IMR-90 (cell line): Measurements from ENCODE around the gene CLEC2D. TPM values are rescaled to one million over a fixed set of nuclear protein-coding genes. Genes with fewer than 3 reads are reported as not detected.

Source experiments
- ATAC-seq: fragments of 200-7000 bp; cut with Tn5 transposase; 2 replicates; pipeline ENCODE4 v1.9.1; 2020; ENCODE audit warnings: low read depth, mild to moderate bottlenecking, moderate library complexity
- BruUV-seq: library from RNA; stranded (reverse); fragments of 400-500 nt; replicated peaks from 2 replicates; lab custom pipeline; 2021; lab: Mats Ljungman, UMichigan
- CTCF ChIA-PET: fragments of 300-600 bp; formaldehyde crosslinking; extraction: SDS; loops from one replicate; lab custom pipeline; 2021; ENCODE audit warnings: antibody characterized with exemption; lab: Yijun Ruan, JAX
- POLR2A ChIA-PET: fragments of 300-600 bp; sonication (Branson Sonifier 250); formaldehyde crosslinking; loops from one replicate; lab custom pipeline; 2022; ENCODE audit warnings: antibody characterized with exemption; ENCODE audit not compliant: unreplicated experiment; lab: Charles Lee
- DNase-seq: peaks from one replicate; pipeline ENCODE4 v3.0.0; 2013
- H2AFZ ChIP-seq: replicated peaks from 2 replicates; pipeline ENCODE3; 2013; ENCODE audit warnings: low read length, mild to moderate bottlenecking; ENCODE audit not compliant: poor library complexity
- H2AK5ac ChIP-seq: 2 replicates; pipeline ENCODE4 v1.6.1; 2013; ENCODE audit warnings: low read depth, low read length, inconsistent platforms
- H2AK9ac ChIP-seq: replicated peaks from 2 replicates; pipeline ENCODE3; 2013; ENCODE audit warnings: mild to moderate bottlenecking, low read depth, low read length, moderate library complexity; ENCODE audit not compliant: poor library complexity
- H2BK120ac ChIP-seq: 2 replicates; pipeline ENCODE4 v1.6.1; 2013; ENCODE audit warnings: low read depth, low read length, inconsistent platforms
- H2BK15ac ChIP-seq: 3 replicates; pipeline ENCODE4 v1.6.1; 2013; ENCODE audit warnings: low read depth, low read length, inconsistent platforms
- H2BK20ac ChIP-seq: 2 replicates; pipeline ENCODE4 v1.6.1; 2013; ENCODE audit warnings: low read depth, mild to moderate bottlenecking, inconsistent platforms, low read length, moderate library complexity
- H2BK5ac ChIP-seq: 2 replicates; pipeline ENCODE4 v1.6.1; 2013; ENCODE audit warnings: mild to moderate bottlenecking, low read depth, low read length, inconsistent platforms; ENCODE audit not compliant: poor library complexity, severe bottlenecking
- H3K14ac ChIP-seq: replicated peaks from 2 replicates; pipeline ENCODE4 v1.6.1; 2013; ENCODE audit warnings: low read depth, low read length, inconsistent platforms
- H3K18ac ChIP-seq: 2 replicates; pipeline ENCODE4 v1.6.1; 2013; ENCODE audit warnings: low read depth, low read length, control low read depth
- H3K23ac ChIP-seq: 2 replicates; pipeline ENCODE4 v1.6.1; 2013; ENCODE audit warnings: low read depth, low read length, inconsistent platforms
- H3K27ac ChIP-seq: 2 replicates; pipeline ENCODE4 v1.5.1; 2013; ENCODE audit warnings: mild to moderate bottlenecking, control low read depth, low read length; ENCODE audit not compliant: insufficient read depth
- H3K27me3 ChIP-seq: 2 replicates; pipeline ENCODE4 v1.6.1; 2013; ENCODE audit warnings: low read length; ENCODE audit not compliant: control insufficient read depth, insufficient read depth
- H3K36me3 ChIP-seq: 2 replicates; pipeline ENCODE4 v1.6.1; 2013; ENCODE audit warnings: low read length, mixed read lengths; ENCODE audit not compliant: control insufficient read depth, insufficient read depth
- H3K4ac ChIP-seq: 2 replicates; pipeline ENCODE4 v1.6.1; 2013; ENCODE audit warnings: low read depth, low read length, inconsistent platforms
- H3K4me1 ChIP-seq: 2 replicates; pipeline ENCODE4 v1.6.1; 2013; ENCODE audit warnings: low read length, mixed read lengths; ENCODE audit not compliant: control insufficient read depth, insufficient read depth
- H3K4me2 ChIP-seq: 2 replicates; pipeline ENCODE4 v1.6.1; 2013; ENCODE audit warnings: low read depth, mild to moderate bottlenecking, control low read depth, low read length, moderate library complexity
- H3K4me3 ChIP-seq: 2 replicates; pipeline ENCODE4 v1.5.1; 2013; ENCODE audit warnings: low read depth, mild to moderate bottlenecking, control low read depth, low read length, moderate library complexity; ENCODE audit not compliant: insufficient read depth
- H3K56ac ChIP-seq: 2 replicates; pipeline ENCODE4 v1.6.1; 2013; ENCODE audit warnings: low read length, inconsistent platforms; ENCODE audit not compliant: insufficient read depth; ENCODE audit errors: extremely low read depth
- H3K79me1 ChIP-seq, 2 experiments: 2 replicates each; pipeline ENCODE4 v1.6.1; 2013; ENCODE audit warnings: low read length in 2 of 2, inconsistent platforms in 1 of 2, low read depth in 1 of 2
- H3K9ac ChIP-seq: 2 replicates; pipeline ENCODE4 v1.6.1; 2013; ENCODE audit warnings: low read depth, low read length, control low read depth
- H3K9me1 ChIP-seq: 2 replicates; pipeline ENCODE4 v1.6.1; 2013; ENCODE audit warnings: low read length, inconsistent platforms; ENCODE audit not compliant: insufficient read depth
- H3K9me3 ChIP-seq: 2 replicates; pipeline ENCODE4 v1.6.1; 2013; ENCODE audit warnings: low read length; ENCODE audit not compliant: control insufficient read depth, insufficient read depth
- H4K20me1 ChIP-seq: 2 replicates; pipeline ENCODE4 v1.6.1; 2013; ENCODE audit warnings: low read length, inconsistent platforms; ENCODE audit not compliant: insufficient read depth
- H4K5ac ChIP-seq: 2 replicates; pipeline ENCODE4 v1.6.1; 2013; ENCODE audit warnings: mild to moderate bottlenecking, low read depth, low read length, control low read depth
- H4K8ac ChIP-seq, 2 experiments: 2 replicates each; pipeline ENCODE4 v1.6.1; 2013; ENCODE audit warnings: low read depth in 2 of 2, low read length in 2 of 2, control low read depth in 1 of 2, inconsistent platforms in 1 of 2
- H4K91ac ChIP-seq: 2 replicates; pipeline ENCODE4 v1.6.1; 2013; ENCODE audit warnings: low read depth, low read length, inconsistent platforms; ENCODE audit not compliant: insufficient read depth
- CEBPB ChIP-seq: IDR thresholded peaks from 2 replicates; pipeline ENCODE4 v1.6.1; 2012; ENCODE audit warnings: low read depth, low read length, improper control_type of control experiment
- CHD1 ChIP-seq: IDR thresholded peaks from 2 replicates; pipeline ENCODE4 v1.6.1; 2012; ENCODE audit warnings: low read depth, low read length, improper control_type of control experiment
- FOS ChIP-seq: fragments of 150-350 bp; IDR thresholded peaks from 2 replicates; pipeline ENCODE4 v1.6.1; 2016; ENCODE audit warnings: low read depth, low read length
- MAZ ChIP-seq: IDR thresholded peaks from 2 replicates; pipeline ENCODE4 v1.6.1; 2012; ENCODE audit warnings: low read depth, mild to moderate bottlenecking, low read length, improper control_type of control experiment, moderate library complexity, borderline replicate concordance
- POLR2A ChIP-seq: IDR thresholded peaks from 2 replicates; pipeline ENCODE4 v1.6.1; 2012; ENCODE audit warnings: mild to moderate bottlenecking, low read depth, low read length
- SMC3 ChIP-seq: fragments of 150-350 bp; IDR thresholded peaks from 2 replicates; pipeline ENCODE4 v1.6.1; 2016; ENCODE audit warnings: low read depth, mild to moderate bottlenecking, antibody characterized with exemption, low read length, moderate library complexity
- WGBS, 2 experiments: methylation state at CpG; one replicate each; pipeline versions ENCODE4 v1.1.5 to v1.1.7; 2013; ENCODE audit warnings: missing lambda C conversion rate in 2 of 2; ENCODE audit not compliant: insufficient read length in 1 of 2; ENCODE audit errors: extremely low coverage in 2 of 2; 5-methylcytosine and 5-hydroxymethylcytosine counted together
- dilution Hi-C: fragments of 300-500 bp; cut with HindIII; formaldehyde crosslinking; loops from one replicate; pipeline ENCODE4 v1.14.3; 2018; ENCODE audit warnings: low sequenced_read_pairs; ENCODE audit not compliant: unreplicated experiment
- in situ Hi-C: fragments of 300-500 bp; cut with MboI; formaldehyde crosslinking; loops from 3 replicates; pipeline ENCODE4 v1.14.3; 2019; ENCODE audit warnings: low sequenced_read_pairs, inconsistent platforms, mixed read lengths
- intact Hi-C: fragments of 100-400 bp; cut with micrococcal nuclease; formaldehyde crosslinking; loops from 2 replicates; pipeline ENCODE4 v1.10.0; 2022
- polyA plus RNA-seq, 3 experiments: library from polyadenylated mRNA; depleted of rRNA; stranded (reverse); fragments of >200 nt; gene quantifications; 2 replicates each; pipeline ENCODE4 v1.2.3, GENCODE V29; 2012; ENCODE audit warnings: low replicate concordance in 1 of 3
- total RNA-seq: library from RNA; depleted of rRNA; stranded (reverse); fragments of >200 nt; gene quantifications from 2 replicates; pipeline ENCODE4 v1.2.3, GENCODE V29; 2012
- TF ChIP-seq, protein P1 (sequence below): conservative IDR thresholded peaks from 2 replicates; pipeline ENCODE4 v1.5.1; 2012; ENCODE audit warnings: mild to moderate bottlenecking, low read depth, low read length, improper control_type of control experiment
- TF ChIP-seq, protein P2 (sequence below): fragments of 150-350 bp; IDR thresholded peaks from 2 replicates; pipeline ENCODE4 v1.6.1; 2016; ENCODE audit warnings: low read depth, mild to moderate bottlenecking, low read length, moderate library complexity, borderline replicate concordance
- TF ChIP-seq, protein P3 (sequence below): fragments of 150-350 bp; IDR thresholded peaks from 2 replicates; pipeline ENCODE4 v1.6.1; 2017; ENCODE audit warnings: mild to moderate bottlenecking, antibody characterized with exemption, low read length, low read depth

The CLEC2D gene
- total and polyA plus RNA-seq, 2 of the 4 experiments (the other 2 are of a cell fraction): 0.72 to 1.2 TPM

DNA sequence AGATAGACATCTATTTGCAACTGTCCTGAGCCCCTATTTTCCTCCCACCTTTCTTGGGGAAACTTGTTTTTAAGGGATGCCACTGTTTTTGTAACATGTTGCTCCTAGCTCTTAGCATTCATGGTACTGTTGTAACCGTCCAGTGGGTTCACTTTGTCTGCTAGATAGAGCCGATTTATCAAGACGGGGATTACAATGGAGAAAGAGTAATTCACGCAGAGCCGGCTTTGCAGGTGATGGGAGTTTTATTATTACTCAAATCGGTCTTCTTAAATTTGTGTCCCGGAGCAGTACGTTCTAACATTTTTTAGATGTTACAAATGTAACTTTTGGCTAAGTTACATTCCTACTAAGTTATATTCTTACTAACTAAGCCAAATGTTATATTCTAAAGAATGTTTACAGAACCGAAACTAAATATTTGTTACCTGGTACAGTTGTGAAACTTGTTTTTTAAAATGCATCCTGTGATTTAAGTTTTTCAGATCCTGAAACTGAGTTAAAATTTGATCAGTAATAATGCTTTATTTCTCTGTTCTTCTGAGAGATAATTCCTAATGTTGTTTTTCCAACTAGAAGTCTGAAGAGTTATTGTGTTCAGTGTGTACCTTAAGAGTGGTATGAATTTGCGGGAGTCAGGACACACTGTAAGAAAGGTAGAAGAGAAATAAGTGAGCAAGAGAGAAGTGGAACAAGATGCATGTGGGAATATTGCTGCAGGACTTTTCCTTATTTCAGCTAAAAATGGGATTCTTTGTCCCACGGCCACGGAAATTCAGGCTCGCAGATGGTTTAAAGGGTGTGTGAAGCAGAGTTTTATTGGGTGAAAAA is 20.6 kb upstream of the CLEC2D start:
- H3K9me3 ChIP-seq: no peaks in the 10 kb centered on the region
- H4K8ac ChIP-seq: peak overlapping the region; percentile 58 to 88
- H3K9me1 ChIP-seq: no peaks in the 10 kb centered on the region; the same call in 1 of the 2 replicates
- H3K4me1 ChIP-seq: peaks cover 5% of the 10 kb centered on the region
- peak overlapping the region; percentile 88 for H3K4ac ChIP-seq
- peak overlapping the region; percentile 60 for H3K4me3 ChIP-seq
- no peaks in the 10 kb centered on the region for H4K20me1 ChIP-seq
- H3K14ac ChIP-seq: peak overlapping the region; percentile 93
- no peak for TF ChIP-seq CHD1
- TF ChIP-seq, protein P1, sequence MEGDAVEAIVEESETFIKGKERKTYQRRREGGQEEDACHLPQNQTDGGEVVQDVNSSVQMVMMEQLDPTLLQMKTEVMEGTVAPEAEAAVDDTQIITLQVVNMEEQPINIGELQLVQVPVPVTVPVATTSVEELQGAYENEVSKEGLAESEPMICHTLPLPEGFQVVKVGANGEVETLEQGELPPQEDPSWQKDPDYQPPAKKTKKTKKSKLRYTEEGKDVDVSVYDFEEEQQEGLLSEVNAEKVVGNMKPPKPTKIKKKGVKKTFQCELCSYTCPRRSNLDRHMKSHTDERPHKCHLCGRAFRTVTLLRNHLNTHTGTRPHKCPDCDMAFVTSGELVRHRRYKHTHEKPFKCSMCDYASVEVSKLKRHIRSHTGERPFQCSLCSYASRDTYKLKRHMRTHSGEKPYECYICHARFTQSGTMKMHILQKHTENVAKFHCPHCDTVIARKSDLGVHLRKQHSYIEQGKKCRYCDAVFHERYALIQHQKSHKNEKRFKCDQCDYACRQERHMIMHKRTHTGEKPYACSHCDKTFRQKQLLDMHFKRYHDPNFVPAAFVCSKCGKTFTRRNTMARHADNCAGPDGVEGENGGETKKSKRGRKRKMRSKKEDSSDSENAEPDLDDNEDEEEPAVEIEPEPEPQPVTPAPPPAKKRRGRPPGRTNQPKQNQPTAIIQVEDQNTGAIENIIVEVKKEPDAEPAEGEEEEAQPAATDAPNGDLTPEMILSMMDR: no peak
- TF ChIP-seq, protein P2, sequence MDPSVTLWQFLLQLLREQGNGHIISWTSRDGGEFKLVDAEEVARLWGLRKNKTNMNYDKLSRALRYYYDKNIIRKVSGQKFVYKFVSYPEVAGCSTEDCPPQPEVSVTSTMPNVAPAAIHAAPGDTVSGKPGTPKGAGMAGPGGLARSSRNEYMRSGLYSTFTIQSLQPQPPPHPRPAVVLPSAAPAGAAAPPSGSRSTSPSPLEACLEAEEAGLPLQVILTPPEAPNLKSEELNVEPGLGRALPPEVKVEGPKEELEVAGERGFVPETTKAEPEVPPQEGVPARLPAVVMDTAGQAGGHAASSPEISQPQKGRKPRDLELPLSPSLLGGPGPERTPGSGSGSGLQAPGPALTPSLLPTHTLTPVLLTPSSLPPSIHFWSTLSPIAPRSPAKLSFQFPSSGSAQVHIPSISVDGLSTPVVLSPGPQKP: no peak
- TF ChIP-seq POLR2A: no peak
- TF ChIP-seq, protein P3, sequence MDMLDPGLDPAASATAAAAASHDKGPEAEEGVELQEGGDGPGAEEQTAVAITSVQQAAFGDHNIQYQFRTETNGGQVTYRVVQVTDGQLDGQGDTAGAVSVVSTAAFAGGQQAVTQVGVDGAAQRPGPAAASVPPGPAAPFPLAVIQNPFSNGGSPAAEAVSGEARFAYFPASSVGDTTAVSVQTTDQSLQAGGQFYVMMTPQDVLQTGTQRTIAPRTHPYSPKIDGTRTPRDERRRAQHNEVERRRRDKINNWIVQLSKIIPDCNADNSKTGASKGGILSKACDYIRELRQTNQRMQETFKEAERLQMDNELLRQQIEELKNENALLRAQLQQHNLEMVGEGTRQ: no peak
- no peak for TF ChIP-seq CEBPB
- no peak for TF ChIP-seq MAZ
- TF ChIP-seq SMC3: no peak
- no peak for TF ChIP-seq FOS
- ChIA-PET POLR2A (interaction anchor here (1.0 kb wide), 1 partner anchor 20 kb away, joined by 3 read pairs; no protein-coding TSS in a partner anchor), CTCF (interaction anchor here (1.6 kb wide), 1 partner anchor 59 kb away, joined by 6 read pairs; no protein-coding TSS in a partner anchor)
- H3K79me1 ChIP-seq: peaks cover 5 to 24% of the 10 kb centered on the region in 2 experiments; a peak in 3 of 4 replicates
- peak overlapping the region; percentile 89 for H2AFZ ChIP-seq
- peak; percentile 13 for DNase-seq
- peak overlapping the region; percentile 61; the same call in 1 of the 2 replicates for H2BK20ac ChIP-seq
- H3K4me2 ChIP-seq: peak overlapping the region; percentile 96
- peak overlapping the region; percentile 97 for H3K23ac ChIP-seq
- H3K27me3 ChIP-seq: no peaks in the 10 kb centered on the region
- peak overlapping the region; percentile 81 for H3K27ac ChIP-seq
- H2BK5ac ChIP-seq: peak overlapping the region; percentile 84
- WGBS, 2 experiments: 0% methylated on average over 4 of the region's 13 CpGs; no CpG with 5 or more reads in 1 of the 2 experiments
- peak overlapping the region; percentile 74; the same call in 1 of the 2 replicates for H3K18ac ChIP-seq
- H3K56ac ChIP-seq: peak overlapping the region; percentile 94; the same call in 1 of the 2 replicates
- BruUV-seq: no TSS peak
- peak overlapping the region; percentile 12 for H2AK9ac ChIP-seq
- peak overlapping the region; percentile 66; the same call in 1 of the 2 replicates for H4K5ac ChIP-seq
- H4K91ac ChIP-seq: peak overlapping the region; percentile 74; the same call in 1 of the 2 replicates
- intact Hi-C loops: loop anchor here (1.0 to 5.0 kb wide), 2 partner anchors 24 to 317 kb away; no protein-coding TSS in a partner anchor
- in situ Hi-C loops: loop anchor here (25.0 kb wide), 1 partner anchor 312 kb away; no protein-coding TSS in a partner anchor
- peak overlapping the region; percentile 75; the same call in 2 of the 3 replicates for H2BK15ac ChIP-seq
- peak overlapping the region; percentile 69 for H2BK120ac ChIP-seq
- H3K36me3 ChIP-seq: peaks cover under 1% of the 10 kb centered on the region; the same call in 1 of the 2 replicates
- dilution Hi-C loops: no loop called here
- ATAC-seq: peak; percentile 1; the same call in 1 of the 2 replicates
- H2AK5ac ChIP-seq: peak overlapping the region; percentile 16; the same call in 1 of the 2 replicates
- H3K9ac ChIP-seq: peak overlapping the region; percentile 78
